Stimulated activated naive B cell treated with anti-CD40 and anti-IgM and Interleukin-4, amounts not matched to agents 10 μg/mL and 1 μg/mL and 100 μg/mL, for 72 hours (primary cell): Measurements from ENCODE around the gene MAML2.

Experiments used
- ATAC-seq, 2 donors: fragments of 150-1000 bp; cut with Tn5 transposase; replicated peaks; 2 replicates each; pipeline ENCODE4 v1.10.0; 2021; ENCODE audit warnings: moderate library complexity in 1 of 2
- DNase-seq: peaks from one replicate; pipeline ENCODE4 v3.0.0; 2021
- H3K27ac Mint-ChIP-seq: one replicate; pipeline ENCODE4 v1.8.0; 2022; ENCODE audit warnings: mild to moderate bottlenecking, mixed read lengths
- H3K27me3 Mint-ChIP-seq, 2 donors: one replicate each; pipeline ENCODE4 v1.8.0; 2022; ENCODE audit warnings: mixed read lengths in 2 of 2
- H3K36me3 Mint-ChIP-seq, 2 donors: one replicate each; pipeline ENCODE4 v1.8.0; 2022; ENCODE audit warnings: mixed read lengths in 2 of 2, mild to moderate bottlenecking in 1 of 2
- H3K4me1 Mint-ChIP-seq, 2 donors: one replicate each; pipeline ENCODE4 v1.8.0; 2022; ENCODE audit warnings: mixed read lengths in 2 of 2, mild to moderate bottlenecking in 1 of 2
- H3K4me3 Mint-ChIP-seq, 2 donors: one replicate each; pipeline ENCODE4 v1.8.0; 2022; ENCODE audit warnings: mild to moderate bottlenecking in 2 of 2, mixed read lengths in 2 of 2, moderate library complexity in 1 of 2
- H3K9me3 Mint-ChIP-seq, 2 donors: one replicate each; pipeline ENCODE4 v1.8.0; 2022; ENCODE audit warnings: mixed read lengths in 2 of 2, mild to moderate bottlenecking in 1 of 2

Gene MAML2

DNA sequence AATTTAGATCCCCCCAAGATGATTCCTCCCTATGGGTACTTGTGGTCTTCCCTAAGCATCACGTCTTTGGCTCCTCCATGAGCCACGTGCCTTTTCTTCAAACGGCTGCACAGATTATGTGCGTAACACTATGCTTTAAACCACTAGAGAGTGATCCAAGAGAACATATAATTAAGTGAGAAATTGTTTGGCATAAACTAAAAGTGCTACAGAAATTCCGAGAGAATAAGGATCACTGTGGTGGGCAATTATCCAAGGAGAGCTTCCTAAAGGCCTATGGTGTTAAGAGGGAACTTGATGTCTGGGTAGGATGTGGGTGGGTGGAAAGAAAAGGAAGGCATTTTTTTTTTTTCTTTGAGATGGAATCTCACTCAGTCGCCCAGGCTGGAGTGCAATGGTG, 110.9 kb downstream of the MAML2 start:
- Mint-ChIP-seq H3K9me3 (no peaks in the 10 kb centered on the region), H3K27ac (peak overlapping the region; percentile 47), H3K27me3 (no peaks in the 10 kb centered on the region), H3K4me1 (peaks cover 40 to 70% of the 10 kb centered on the region in 2 donors), H3K4me3 (no peak overlapping the region), H3K36me3 (peaks cover 15 to 26% of the 10 kb centered on the region in 2 donors)
- no peak for DNase-seq
- ATAC-seq: no peak

- no peaks in the 10 kb centered on the region for H3K9me3 Mint-ChIP-seq
- H3K27me3 Mint-ChIP-seq: no peaks in the 10 kb centered on the region
- DNase-seq (no peak), ATAC-seq (peak; percentile 58 to 62)
- peaks cover 15 to 26% of the 10 kb centered on the region in 2 donors for H3K36me3 Mint-ChIP-seq
- H3K4me3 Mint-ChIP-seq: peak overlapping the region in 1 of 2 donors; percentile 2
- peak overlapping the region; percentile 59 for H3K27ac Mint-ChIP-seq
- peaks cover 38 to 63% of the 10 kb centered on the region in 2 donors for H3K4me1 Mint-ChIP-seq
Measured at GRCh38 chr11:96230686-96231085, 112.3 kb downstream of the MAML2 start.

DNA sequence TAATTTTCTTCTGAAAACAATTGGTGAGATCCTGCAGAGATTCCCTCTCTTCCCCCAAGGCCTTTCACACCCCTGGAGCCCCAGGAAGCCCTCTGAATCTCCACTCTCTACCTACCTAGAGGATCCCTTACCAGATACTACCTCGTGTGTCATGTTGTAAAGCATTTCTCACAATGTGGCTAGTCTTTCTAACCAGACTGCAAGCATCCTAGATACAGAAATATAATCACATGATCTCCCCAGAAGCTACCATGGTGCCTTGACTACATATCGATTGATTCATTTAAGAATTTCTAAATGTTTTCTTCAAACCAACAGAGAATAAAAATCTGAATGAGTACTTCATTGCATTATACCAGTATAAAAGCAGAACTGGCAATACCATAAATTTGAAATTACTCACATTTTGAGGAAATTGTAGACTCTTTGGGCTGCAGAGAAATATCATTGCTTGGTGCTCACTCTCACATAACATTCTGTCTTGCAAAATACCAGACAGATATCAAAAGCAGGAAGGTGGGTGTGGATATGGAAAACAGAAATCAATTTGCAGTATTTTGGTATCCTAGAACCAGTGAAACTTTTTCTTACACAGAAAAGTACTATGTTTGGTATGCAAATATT, 113.5 kb downstream of the MAML2 start:
- H3K4me3 Mint-ChIP-seq: no peak overlapping the region
- peaks cover 38 to 63% of the 10 kb centered on the region in 2 donors for H3K4me1 Mint-ChIP-seq

DNA sequence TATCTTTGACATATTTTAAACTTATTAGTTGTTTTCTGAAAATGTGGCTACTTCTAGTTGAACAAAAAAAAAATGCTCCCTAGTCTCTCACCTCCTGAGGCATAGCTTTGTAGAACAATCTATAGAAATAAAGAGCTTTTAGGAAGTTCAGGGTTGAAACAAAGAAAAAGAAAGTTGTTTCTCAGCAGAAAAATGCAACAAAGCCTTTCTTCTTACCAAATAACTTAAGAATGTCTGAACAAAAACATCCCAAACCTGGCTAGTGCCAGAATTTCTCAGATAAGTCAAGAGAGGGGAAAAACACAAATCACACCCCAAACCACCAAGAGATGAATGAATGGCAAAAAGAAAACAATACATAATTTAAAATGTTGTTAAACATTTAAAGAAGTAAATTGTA, 114.1 kb downstream of the MAML2 start:
- Mint-ChIP-seq H3K36me3 (peaks cover 11 to 24% of the 10 kb centered on the region in 2 donors), H3K4me1 (peaks cover 40 to 62% of the 10 kb centered on the region in 2 donors), H3K27ac (no peak overlapping the region), H3K4me3 (no peak overlapping the region), H3K27me3 (no peaks in the 10 kb centered on the region), H3K9me3 (no peaks in the 10 kb centered on the region)
- ATAC-seq (no peak), DNase-seq (no peak)

More for the DNA sequence above, 113.5 kb downstream of the MAML2 start:
- H3K9me3 Mint-ChIP-seq: no peaks in the 10 kb centered on the region
- peak overlapping the region; percentile 75 for H3K27ac Mint-ChIP-seq
- peak; percentile 75 to 77 for ATAC-seq
- no peak for DNase-seq
- no peaks in the 10 kb centered on the region for H3K27me3 Mint-ChIP-seq
- peaks cover 14 to 25% of the 10 kb centered on the region in 2 donors for H3K36me3 Mint-ChIP-seq

DNA sequence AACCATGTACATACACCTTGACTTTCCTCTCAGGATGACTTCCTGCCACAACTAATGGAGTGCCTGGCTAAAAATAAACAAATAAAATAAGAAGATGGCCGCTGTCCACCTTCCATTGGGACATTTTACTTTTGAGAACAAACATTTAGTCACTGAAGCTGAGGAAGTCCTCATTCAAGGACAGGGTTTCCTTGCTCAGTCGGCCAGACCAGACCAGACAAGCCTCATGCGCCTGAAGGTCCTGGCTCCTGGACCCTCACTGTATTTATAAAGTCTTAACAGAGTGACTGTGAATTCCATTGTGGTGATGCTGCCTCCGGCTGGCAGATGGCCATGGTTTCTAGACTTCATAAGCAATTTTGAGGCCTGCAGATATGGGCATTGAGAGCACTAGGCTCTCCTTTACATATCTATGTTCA, 114.5 kb downstream of the MAML2 start:
- peaks cover 38 to 57% of the 10 kb centered on the region in 2 donors for H3K4me1 Mint-ChIP-seq
- peak overlapping the region; percentile 22 for H3K27ac Mint-ChIP-seq

DNA sequence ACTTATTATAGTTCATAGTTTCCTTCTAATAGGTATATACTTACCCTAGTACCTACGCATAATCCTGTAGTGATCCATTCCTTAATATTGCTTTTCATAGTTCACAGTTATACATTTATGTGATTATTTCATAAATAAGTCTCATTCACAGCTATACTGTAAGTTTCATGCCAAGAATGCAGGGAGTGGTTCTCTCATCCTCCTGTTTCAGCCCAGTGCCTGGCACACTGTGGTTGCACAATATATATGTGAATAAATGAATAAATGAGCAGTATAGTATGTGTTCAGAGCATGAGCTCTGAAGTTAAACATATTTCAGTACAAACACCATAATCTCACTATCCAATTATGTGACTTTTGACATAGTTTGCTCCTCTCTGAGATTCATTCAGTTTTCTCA, 115.8 kb downstream of the MAML2 start:
- DNase-seq (no peak), ATAC-seq (no peak)
- no peak overlapping the region for H3K27ac Mint-ChIP-seq
- H3K36me3 Mint-ChIP-seq: peaks cover 5 to 21% of the 10 kb centered on the region in 2 donors
- no peaks in the 10 kb centered on the region for H3K9me3 Mint-ChIP-seq
- H3K27me3 Mint-ChIP-seq: no peaks in the 10 kb centered on the region
- H3K4me3 Mint-ChIP-seq: no peak overlapping the region
- H3K4me1 Mint-ChIP-seq: peaks cover 37 to 59% of the 10 kb centered on the region in 2 donors

More for the DNA sequence above, 114.5 kb downstream of the MAML2 start:
- H3K9me3 Mint-ChIP-seq: no peaks in the 10 kb centered on the region
- DNase-seq (no peak), ATAC-seq (no peak)
- no peak overlapping the region for H3K4me3 Mint-ChIP-seq
- peaks cover 6 to 20% of the 10 kb centered on the region in 2 donors for H3K36me3 Mint-ChIP-seq
- no peaks in the 10 kb centered on the region for H3K27me3 Mint-ChIP-seq

GRCh38 chr11:96223083-96223482, 119.9 kb downstream of the MAML2 start:
- Mint-ChIP-seq H3K27ac (no peak overlapping the region), H3K4me3 (no peak overlapping the region), H3K36me3 (peaks cover 0 to 10% of the 10 kb centered on the region in 2 donors), H3K4me1 (peaks cover 33 to 57% of the 10 kb centered on the region in 2 donors), H3K27me3 (no peaks in the 10 kb centered on the region), H3K9me3 (no peaks in the 10 kb centered on the region)
- ATAC-seq (no peak), DNase-seq (no peak)

DNA sequence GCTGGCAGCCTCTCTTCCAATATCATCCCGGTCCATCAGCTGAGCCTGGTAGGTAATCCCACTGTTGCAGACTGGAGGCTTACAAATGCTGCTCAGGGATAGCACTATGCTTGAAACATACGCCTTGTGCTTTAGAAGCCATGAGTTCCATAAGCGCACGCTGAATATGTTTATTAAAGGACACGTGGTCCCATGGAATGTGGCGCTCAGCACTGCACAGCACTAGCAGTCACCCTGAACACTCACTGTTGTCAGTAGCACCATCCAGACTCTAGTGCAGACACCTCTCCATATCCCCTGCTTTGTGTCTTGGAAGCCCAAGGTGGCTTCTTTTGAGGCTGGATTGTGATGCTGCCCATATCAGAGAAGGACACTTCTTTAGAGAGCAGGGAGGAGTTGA, 120.9 kb downstream of the MAML2 start:
- Mint-ChIP-seq H3K4me3 (no peak overlapping the region), H3K27ac (peak overlapping the region; percentile 56), H3K4me1 (peaks cover 34 to 61% of the 10 kb centered on the region in 2 donors), H3K9me3 (no peaks in the 10 kb centered on the region), H3K27me3 (no peaks in the 10 kb centered on the region), H3K36me3 (peaks cover 0 to 7% of the 10 kb centered on the region in 2 donors)
- no peak for DNase-seq
- no peak for ATAC-seq

- no peaks in the 10 kb centered on the region for H3K27me3 Mint-ChIP-seq
- ATAC-seq (peak; percentile 39 to 66), DNase-seq (no peak)
- peaks cover 0 to 7% of the 10 kb centered on the region in 2 donors for H3K36me3 Mint-ChIP-seq
- peaks cover 38 to 67% of the 10 kb centered on the region in 2 donors for H3K4me1 Mint-ChIP-seq
- peak overlapping the region; percentile 62 for H3K27ac Mint-ChIP-seq
- H3K9me3 Mint-ChIP-seq: no peaks in the 10 kb centered on the region
- no peak overlapping the region for H3K4me3 Mint-ChIP-seq
Measured at GRCh38 chr11:96221244-96222070, 121.5 kb downstream of the MAML2 start.

GRCh38 chr11:96219981-96220623, 122.9 kb downstream of the MAML2 start:
- H3K27ac Mint-ChIP-seq: peak overlapping the region; percentile 86
- peaks cover 47 to 75% of the 10 kb centered on the region in 2 donors for H3K4me1 Mint-ChIP-seq
- DNase-seq (no peak), ATAC-seq (no peak)
- no peaks in the 10 kb centered on the region for H3K9me3 Mint-ChIP-seq
- no peaks in the 10 kb centered on the region for H3K27me3 Mint-ChIP-seq
- peak overlapping the region in 1 of 2 donors; percentile 4 for H3K4me3 Mint-ChIP-seq
- H3K36me3 Mint-ChIP-seq: peaks cover 0 to 7% of the 10 kb centered on the region in 2 donors

DNA sequence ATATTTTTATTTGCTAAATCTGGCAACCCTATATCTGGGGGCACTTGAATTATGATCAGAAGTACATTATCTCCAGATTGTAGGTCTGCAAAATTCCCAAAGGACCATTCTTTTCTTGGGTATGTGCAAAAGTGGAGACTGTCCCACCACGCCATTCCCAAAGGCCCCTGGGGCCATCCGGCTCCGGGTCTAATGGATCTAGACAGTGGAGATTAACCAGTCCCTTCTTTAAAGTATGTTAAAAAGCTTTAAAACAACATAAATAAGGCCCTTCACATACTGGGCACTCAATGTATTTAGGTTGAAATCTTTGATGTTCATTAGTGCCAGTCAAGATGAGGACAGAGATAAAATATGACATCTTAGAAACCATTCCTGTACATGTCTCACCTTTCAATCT, 124.1 kb downstream of the MAML2 start:
- Mint-ChIP-seq H3K36me3 (peaks cover 0 to 3% of the 10 kb centered on the region in 2 donors), H3K4me1 (peaks cover 45 to 72% of the 10 kb centered on the region in 2 donors), H3K4me3 (no peak overlapping the region), H3K27me3 (no peaks in the 10 kb centered on the region), H3K9me3 (no peaks in the 10 kb centered on the region), H3K27ac (no peak overlapping the region)
- DNase-seq: no peak
- ATAC-seq: no peak

GRCh38 chr11:96218006-96218405, 125.0 kb downstream of the MAML2 start:
- ATAC-seq (no peak), DNase-seq (no peak)
- H3K9me3 Mint-ChIP-seq: no peaks in the 10 kb centered on the region
- no peak overlapping the region for H3K4me3 Mint-ChIP-seq
- H3K4me1 Mint-ChIP-seq: peaks cover 43 to 79% of the 10 kb centered on the region in 2 donors
- no peaks in the 10 kb centered on the region for H3K27me3 Mint-ChIP-seq
- peaks cover 0 to 3% of the 10 kb centered on the region in 2 donors for H3K36me3 Mint-ChIP-seq
- no peak overlapping the region for H3K27ac Mint-ChIP-seq

GRCh38 chr11:96217206-96217605, 125.8 kb downstream of the MAML2 start:
- H3K27me3 Mint-ChIP-seq: no peaks in the 10 kb centered on the region
- H3K4me3 Mint-ChIP-seq: no peak overlapping the region
- ATAC-seq (no peak), DNase-seq (no peak)
- peak overlapping the region; percentile 52 for H3K27ac Mint-ChIP-seq
- H3K9me3 Mint-ChIP-seq: no peaks in the 10 kb centered on the region
- H3K4me1 Mint-ChIP-seq: peaks cover 50 to 83% of the 10 kb centered on the region in 2 donors
- peaks cover 0 to under 1% of the 10 kb centered on the region in 2 donors for H3K36me3 Mint-ChIP-seq

DNA sequence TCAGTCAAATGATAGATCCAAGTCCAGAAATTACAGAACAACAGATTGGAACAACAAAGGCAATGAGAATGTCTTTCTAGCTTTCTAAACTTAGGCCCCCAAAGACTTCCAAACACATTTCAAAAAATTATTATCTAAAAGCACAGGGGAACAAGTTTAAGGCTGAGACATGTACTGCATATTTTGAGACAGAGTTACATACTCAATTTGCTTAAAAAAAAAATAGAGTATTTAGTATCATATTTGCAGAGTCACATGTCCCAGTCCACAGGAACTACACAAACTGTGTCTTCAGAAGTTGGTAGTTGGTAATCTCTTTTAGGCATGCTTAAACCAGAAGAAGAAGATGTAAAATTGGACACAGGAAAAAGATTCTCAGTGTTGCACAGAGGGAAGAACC, 127.2 kb downstream of the MAML2 start:
- peak overlapping the region; percentile 59 to 63 for H3K4me3 Mint-ChIP-seq
- H3K9me3 Mint-ChIP-seq: no peaks in the 10 kb centered on the region
- peak overlapping the region; percentile 94 for H3K27ac Mint-ChIP-seq
- no peak for DNase-seq
- H3K36me3 Mint-ChIP-seq: peaks cover 0 to 4% of the 10 kb centered on the region in 2 donors
- peaks cover 50 to 79% of the 10 kb centered on the region in 2 donors for H3K4me1 Mint-ChIP-seq
- ATAC-seq: peak; percentile 17 to 29
- H3K27me3 Mint-ChIP-seq: no peaks in the 10 kb centered on the region
